GM12865 (cell line): ENCODE data around the gene EIF4G3.

ENCODE experiments used
- DNase-seq: peaks from one replicate; pipeline ENCODE4 v3.0.0; 2010; ENCODE audit warnings: low read depth
- H3K4me3 ChIP-seq: 2 replicates; pipeline ENCODE4 v1.5.1; 2011; ENCODE audit warnings: mild to moderate bottlenecking, low read depth, low read length, control low read depth
- TF ChIP-seq, protein P1 (sequence below): IDR thresholded peaks from 2 replicates; pipeline ENCODE4 v1.5.1; 2011; ENCODE audit warnings: low read length, control low read depth, low read depth, inconsistent platforms; ENCODE audit not compliant: insufficient read depth; ENCODE audit errors: missing control alignments

Gene EIF4G3

DNA sequence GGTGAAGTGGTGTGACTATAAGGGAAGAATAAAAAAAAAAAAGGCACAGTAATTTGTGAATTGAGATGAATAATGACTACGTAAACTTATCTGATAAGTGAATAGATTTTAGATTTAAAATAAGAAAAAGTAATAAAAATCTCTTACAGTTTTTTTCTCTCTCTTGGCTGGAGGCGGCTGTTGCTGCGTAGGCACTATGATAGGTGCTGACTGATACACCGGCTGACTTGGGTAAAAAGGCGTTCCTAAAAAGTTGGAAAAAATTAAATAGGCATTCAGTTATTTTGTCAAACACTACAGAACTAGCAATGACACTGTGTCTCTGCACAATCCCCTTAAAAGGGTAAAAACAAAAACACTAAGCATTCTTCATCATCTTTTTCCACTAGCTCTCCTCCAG is 203.8 kb downstream of the EIF4G3 start:
- TF ChIP-seq, protein P1, sequence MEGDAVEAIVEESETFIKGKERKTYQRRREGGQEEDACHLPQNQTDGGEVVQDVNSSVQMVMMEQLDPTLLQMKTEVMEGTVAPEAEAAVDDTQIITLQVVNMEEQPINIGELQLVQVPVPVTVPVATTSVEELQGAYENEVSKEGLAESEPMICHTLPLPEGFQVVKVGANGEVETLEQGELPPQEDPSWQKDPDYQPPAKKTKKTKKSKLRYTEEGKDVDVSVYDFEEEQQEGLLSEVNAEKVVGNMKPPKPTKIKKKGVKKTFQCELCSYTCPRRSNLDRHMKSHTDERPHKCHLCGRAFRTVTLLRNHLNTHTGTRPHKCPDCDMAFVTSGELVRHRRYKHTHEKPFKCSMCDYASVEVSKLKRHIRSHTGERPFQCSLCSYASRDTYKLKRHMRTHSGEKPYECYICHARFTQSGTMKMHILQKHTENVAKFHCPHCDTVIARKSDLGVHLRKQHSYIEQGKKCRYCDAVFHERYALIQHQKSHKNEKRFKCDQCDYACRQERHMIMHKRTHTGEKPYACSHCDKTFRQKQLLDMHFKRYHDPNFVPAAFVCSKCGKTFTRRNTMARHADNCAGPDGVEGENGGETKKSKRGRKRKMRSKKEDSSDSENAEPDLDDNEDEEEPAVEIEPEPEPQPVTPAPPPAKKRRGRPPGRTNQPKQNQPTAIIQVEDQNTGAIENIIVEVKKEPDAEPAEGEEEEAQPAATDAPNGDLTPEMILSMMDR = no peak
- no peak for DNase-seq
- H3K4me3 ChIP-seq = no peak overlapping the region

DNA sequence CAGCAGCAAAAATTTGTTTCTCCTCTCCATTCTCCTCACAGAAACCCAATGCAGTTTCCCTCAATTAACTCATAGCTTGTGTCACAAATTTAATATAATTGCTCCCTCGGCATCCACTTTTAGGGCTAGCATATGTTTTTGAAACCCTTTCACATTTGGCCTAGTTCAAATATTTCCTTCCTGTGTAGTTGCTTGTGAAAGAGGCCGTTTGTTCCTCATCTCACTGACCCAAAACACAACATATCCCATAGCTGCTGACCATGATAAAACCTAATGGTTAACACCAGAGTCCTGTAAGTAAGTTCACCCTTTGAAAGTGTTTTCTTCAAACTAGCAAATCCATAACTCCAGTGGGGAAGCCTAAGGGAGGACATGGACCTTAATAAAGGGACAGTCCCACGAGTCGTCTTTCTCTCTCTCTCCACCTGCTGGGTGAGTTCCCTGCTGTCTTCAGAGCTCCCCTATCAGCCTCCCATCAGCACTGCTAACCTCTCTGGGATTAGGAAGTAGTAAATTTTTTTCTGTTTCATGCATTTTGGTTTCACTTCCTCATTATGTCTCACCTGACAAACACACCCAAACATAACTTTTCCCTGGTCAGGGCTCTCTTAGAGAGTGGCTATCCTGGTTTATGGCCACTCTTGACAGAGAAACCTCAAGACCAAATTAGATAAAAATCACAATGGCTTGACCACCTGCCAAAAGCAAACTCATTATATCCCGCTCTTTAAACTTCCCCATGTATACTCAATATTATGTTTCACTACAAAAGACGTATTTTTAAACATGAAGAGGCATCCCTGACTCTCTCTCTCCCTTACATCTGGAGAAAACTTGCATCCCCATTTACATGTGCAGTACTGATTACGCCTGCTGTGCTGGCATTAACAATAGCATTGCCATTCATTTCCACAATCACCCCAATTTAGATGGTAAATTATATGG is 211.9 kb downstream of the EIF4G3 start:
- DNase-seq = peak; percentile 69
- peak overlapping the region; percentile 8; the same call in 1 of the 2 replicates for H3K4me3 ChIP-seq
- TF ChIP-seq, protein P1 = no peak

DNA sequence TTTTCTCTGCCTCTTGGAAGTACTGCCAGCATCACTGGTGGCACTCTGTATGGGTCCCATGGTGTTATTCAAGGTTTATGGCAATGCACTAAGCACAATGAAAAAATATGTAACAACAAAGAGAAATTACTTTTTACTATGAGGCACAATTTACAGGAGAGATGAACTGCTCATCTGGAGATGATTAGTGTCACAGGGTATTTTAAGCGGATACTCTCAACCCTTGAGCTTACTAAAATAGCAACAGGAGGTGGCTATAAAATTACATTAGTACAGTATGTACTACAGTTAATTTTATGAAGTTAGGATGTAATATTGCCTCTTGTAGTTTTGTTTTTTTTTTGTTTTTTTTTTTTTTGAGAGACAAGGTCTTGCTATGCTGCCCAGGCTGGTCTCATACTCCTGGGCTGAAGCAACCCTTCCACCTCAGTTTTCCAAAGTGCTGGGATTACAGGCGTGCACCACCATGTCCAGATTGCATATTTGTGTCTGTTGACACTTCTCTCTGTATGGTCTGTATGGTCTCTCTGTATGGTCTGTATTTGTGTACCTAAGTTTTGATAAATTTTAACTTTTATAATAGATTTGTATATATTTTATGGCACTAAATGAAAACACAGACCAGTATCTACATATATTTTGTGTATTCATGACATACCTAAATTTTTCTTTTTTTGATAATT is 214.0 kb downstream of the EIF4G3 start:
- no peak overlapping the region for H3K4me3 ChIP-seq
- TF ChIP-seq, protein P1 = no peak
- DNase-seq = no peak

DNA sequence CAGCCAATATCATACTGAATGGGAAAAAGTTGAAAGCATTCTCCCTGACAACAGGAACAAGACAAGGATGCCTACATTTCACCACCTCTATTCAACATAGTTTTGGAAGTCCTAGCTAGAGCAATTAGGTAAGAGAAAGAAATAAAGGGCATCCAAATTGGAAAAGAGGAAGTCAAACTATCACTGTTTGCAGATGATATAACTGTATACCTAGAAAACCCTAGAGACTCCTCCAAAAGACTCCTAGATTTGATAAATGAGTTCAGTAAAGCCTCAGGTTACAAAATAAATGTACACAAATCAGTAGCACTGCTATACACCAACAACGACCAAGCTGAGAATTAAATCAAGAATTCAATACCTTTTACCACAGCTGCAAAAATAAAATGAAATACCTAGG is 218.3 kb downstream of the EIF4G3 start:
- no peak for DNase-seq
- H3K4me3 ChIP-seq = no peak overlapping the region
- TF ChIP-seq, protein P1 = no peak

DNA sequence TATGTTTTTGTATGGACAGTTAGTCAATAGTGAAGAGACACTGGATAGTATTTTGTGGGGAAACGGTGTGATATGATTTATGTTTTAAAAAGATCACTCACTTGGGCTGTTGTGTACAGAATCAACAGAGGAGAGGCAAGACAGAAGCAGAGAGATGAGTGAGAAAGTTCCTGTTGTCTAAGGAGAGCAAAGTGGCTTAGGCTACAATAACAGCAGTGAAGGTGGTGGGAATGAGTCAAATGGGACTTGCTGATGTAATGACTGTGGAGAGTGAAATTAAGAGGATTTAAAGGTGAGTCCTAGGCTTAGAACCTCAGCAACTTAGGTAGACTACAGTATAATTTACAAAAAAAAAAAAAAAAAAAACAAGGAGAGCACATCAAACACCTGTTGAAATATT is 220.4 kb downstream of the EIF4G3 start:
- TF ChIP-seq, protein P1 = no peak
- DNase-seq = no peak
- no peak overlapping the region for H3K4me3 ChIP-seq

DNA sequence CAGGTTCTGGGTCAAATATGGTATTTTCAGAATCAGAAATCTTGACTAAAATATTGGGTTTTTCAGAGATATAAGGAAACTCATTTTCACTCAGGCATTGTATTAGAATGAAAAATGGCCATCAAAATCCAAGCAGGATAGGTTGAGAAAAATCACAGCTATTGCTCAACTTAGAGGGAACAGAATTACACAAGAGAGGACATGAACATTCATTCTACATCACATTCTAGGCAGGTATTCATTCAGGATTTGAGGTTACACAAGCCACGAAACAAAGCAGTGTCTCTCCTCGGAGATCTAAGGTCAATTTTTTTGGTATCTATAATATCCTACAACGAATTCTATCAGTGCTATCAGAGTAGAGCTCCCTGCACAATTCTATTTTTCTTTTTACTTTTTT is 226.0 kb downstream of the EIF4G3 start:
- no peak overlapping the region for H3K4me3 ChIP-seq
- no peak for DNase-seq
- TF ChIP-seq, protein P1 = no peak
